ENCODE measurements around the gene GALNT9. TPM values are rescaled to one million over a fixed set of nuclear protein-coding genes. Genes with fewer than 3 reads are reported as not detected.

The GALNT9 gene
- total and polyA plus RNA-seq, 8 donors = 0.17 to 5.0 (median 2.8) TPM; not detected in 1

GRCh38 chr12:132161796-132162507, 167.4 kb downstream of the GALNT9 start:
- no peaks in the 10 kb centered on the region for H3K9me3 ChIP-seq
- H3K27me3 ChIP-seq = peaks cover 0 to 18% of the 10 kb centered on the region in 2 donors
- no peaks in the 10 kb centered on the region for H3K36me3 ChIP-seq
- no peak overlapping the region for H3K27ac ChIP-seq
- peaks cover 6 to 18% of the 10 kb centered on the region in 2 donors for H3K4me1 ChIP-seq
- peak in 1 of 4 donors; percentile 43 for DNase-seq
- TF ChIP-seq, protein P1, sequence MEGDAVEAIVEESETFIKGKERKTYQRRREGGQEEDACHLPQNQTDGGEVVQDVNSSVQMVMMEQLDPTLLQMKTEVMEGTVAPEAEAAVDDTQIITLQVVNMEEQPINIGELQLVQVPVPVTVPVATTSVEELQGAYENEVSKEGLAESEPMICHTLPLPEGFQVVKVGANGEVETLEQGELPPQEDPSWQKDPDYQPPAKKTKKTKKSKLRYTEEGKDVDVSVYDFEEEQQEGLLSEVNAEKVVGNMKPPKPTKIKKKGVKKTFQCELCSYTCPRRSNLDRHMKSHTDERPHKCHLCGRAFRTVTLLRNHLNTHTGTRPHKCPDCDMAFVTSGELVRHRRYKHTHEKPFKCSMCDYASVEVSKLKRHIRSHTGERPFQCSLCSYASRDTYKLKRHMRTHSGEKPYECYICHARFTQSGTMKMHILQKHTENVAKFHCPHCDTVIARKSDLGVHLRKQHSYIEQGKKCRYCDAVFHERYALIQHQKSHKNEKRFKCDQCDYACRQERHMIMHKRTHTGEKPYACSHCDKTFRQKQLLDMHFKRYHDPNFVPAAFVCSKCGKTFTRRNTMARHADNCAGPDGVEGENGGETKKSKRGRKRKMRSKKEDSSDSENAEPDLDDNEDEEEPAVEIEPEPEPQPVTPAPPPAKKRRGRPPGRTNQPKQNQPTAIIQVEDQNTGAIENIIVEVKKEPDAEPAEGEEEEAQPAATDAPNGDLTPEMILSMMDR (IDR thresholded peaks at IDR 0.05) = no peak
- ATAC-seq = no peak
- H3K4me3 ChIP-seq = no peak overlapping the region
- intact Hi-C loops (cut with DNase I) = no loop called here

DNA sequence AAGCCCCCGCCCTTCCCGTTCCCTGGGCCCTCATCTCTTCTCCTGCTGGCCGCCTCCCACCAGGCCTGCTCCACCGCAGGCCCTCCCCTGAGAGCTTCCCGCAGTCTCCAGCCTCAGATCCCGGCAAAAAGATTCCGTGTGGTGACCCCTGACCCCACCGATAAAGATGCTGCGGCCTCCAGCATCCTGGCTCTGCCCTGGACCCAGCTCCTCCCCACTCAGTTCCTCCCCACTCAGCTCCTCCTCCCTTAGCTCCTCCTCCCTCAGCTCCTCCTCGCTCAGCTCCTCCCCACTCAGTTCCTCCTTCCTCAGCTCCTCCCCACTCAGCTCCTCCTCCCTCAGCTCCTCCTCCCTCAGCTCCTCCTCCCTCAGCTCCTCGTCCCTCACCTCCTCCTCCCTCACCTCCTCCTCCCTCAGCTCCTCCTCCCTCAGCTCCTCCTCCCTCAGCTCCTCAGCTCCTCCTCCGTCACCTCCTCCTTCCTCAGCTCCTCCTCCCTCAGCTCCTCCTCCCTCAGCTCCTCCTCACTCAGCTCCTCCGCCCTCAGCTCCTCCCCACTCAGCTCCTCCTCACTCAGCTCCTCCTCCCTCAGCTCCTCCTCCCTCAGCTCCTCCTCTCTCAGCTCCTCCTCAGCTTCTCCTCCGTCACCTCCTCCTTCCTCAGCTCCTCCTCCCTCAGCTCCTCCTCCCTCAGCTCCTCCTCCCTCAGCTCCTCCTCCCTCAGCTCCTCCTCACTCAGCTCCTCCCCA, 168.2 kb downstream of the GALNT9 start:
- H3K4me3 ChIP-seq = no peak overlapping the region
- ATAC-seq (no peak), DNase-seq (peak in 1 of 4 donors; percentile 46)
- H3K36me3 ChIP-seq = no peaks in the 10 kb centered on the region
- peaks cover 0 to 18% of the 10 kb centered on the region in 2 donors for H3K27me3 ChIP-seq
- no peak overlapping the region for H3K27ac ChIP-seq
- intact Hi-C loops (cut with DNase I) = no loop called here
- peaks cover 6 to 18% of the 10 kb centered on the region in 2 donors for H3K4me1 ChIP-seq
- TF ChIP-seq, protein P1 (IDR thresholded peaks at IDR 0.05) = no peak
- no peaks in the 10 kb centered on the region for H3K9me3 ChIP-seq

- TF ChIP-seq, protein P1 (IDR thresholded peaks at IDR 0.05) = no peak
- Histone ChIP-seq H3K4me1 (peaks cover 6 to 18% of the 10 kb centered on the region in 2 donors), H3K4me3 (no peak overlapping the region), H3K27me3 (peaks cover 0 to 18% of the 10 kb centered on the region in 2 donors), H3K9me3 (no peaks in the 10 kb centered on the region), H3K27ac (no peak overlapping the region), H3K36me3 (no peaks in the 10 kb centered on the region)
- intact Hi-C loops (cut with DNase I) = no loop called here
- DNase-seq (peak in 1 of 4 donors; percentile 62), ATAC-seq (no peak)
These were observed 168.8 kb downstream of the GALNT9 start for GRCh38 chr12:132160601-132161035.

DNA sequence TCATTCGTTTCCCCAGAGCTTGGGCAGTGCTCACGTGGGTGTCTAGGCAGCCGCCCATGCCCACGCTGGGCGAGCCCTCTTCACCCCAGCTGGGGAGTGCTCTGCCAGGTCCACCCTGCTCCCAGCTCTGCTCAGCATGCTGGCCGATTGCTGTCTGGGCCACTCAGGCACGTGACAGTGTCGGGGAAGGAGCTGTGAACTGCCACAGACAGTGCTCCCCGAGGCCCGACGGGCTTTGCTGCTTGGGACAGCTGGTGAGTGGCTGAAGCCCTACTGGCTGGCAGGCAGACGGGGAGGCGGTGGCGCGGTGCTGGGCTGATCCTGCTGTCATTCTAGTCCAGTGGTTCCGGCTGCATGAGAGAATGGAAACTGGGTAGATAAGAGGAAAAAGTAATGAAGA, 169.4 kb downstream of the GALNT9 start:
- Histone ChIP-seq H3K27me3 (peaks cover 0 to 18% of the 10 kb centered on the region in 2 donors), H3K36me3 (no peaks in the 10 kb centered on the region), H3K4me1 (peaks cover 6 to 18% of the 10 kb centered on the region in 2 donors), H3K9me3 (no peaks in the 10 kb centered on the region), H3K27ac (no peak overlapping the region), H3K4me3 (no peak overlapping the region)
- ATAC-seq (no peak), DNase-seq (peak in 1 of 4 donors; percentile 73)
- intact Hi-C loops (cut with DNase I) = no loop called here
- TF ChIP-seq, protein P1 (IDR thresholded peaks at IDR 0.05) = no peak

DNA sequence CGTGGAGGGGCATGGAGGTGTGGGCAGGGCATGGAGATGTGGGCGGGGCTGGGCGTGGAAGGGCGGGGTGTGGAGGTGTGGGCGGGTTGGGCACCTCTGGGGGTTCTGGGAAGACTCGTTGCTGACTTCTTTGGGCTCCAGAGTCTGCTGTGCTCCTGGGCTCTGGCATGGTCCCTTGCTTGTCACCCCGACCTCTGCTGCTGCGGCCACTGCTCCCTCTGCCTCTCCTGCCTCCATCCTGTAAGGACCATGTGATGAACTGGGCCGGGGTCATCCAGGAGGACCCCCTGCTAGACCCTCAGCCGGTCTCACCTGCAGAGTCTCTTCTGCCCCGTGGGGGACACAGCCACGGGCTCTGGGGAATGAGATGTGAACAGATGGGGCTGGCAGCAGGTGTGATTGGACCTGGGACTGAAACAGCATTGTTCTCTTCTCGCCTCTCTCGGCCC, 169.8 kb downstream of the GALNT9 start:
- ATAC-seq = no peak
- TF ChIP-seq, protein P1 (IDR thresholded peaks at IDR 0.05) = no peak
- peaks cover 0 to 18% of the 10 kb centered on the region in 2 donors for H3K27me3 ChIP-seq
- H3K4me1 ChIP-seq = peaks cover 6 to 18% of the 10 kb centered on the region in 2 donors
- intact Hi-C loops (cut with DNase I) = no loop called here
- no peaks in the 10 kb centered on the region for H3K9me3 ChIP-seq
- H3K27ac ChIP-seq = no peak overlapping the region
- no peaks in the 10 kb centered on the region for H3K36me3 ChIP-seq
- no peak overlapping the region for H3K4me3 ChIP-seq
- peak in 1 of 4 donors; percentile 71 for DNase-seq

All from left lung (tissue), 10 donors.